Uterus (tissue), 4 donors: ENCODE data around the gene OR10G7. TPM values are rescaled to one million over a fixed set of nuclear protein-coding genes. Genes with fewer than 3 reads are reported as not detected.

Source experiments
- DNase-seq, 2 donors: peaks; one replicate each; pipeline ENCODE4 v3.0.0-alpha.2; 2019 to 2020
- H3K27ac ChIP-seq, 2 donors: fragments of 200-600 bp; sonication (generic); 1 replicate in 1 of 2; 2 replicates in 1 of 2; pipeline ENCODE4 v1.5.1; 2016 to 2018
- H3K27me3 ChIP-seq, 2 donors: fragments of 200-600 bp; sonication (generic); one replicate each; pipeline ENCODE4 v1.5.1; 2018 to 2019; ENCODE audit warnings: control low read depth in 1 of 2
- H3K36me3 ChIP-seq, 2 donors: fragments of 200-600 bp; sonication (generic); one replicate each; pipeline ENCODE4 v1.5.1; 2019; ENCODE audit warnings: control low read depth in 1 of 2
- H3K4me1 ChIP-seq, 2 donors: fragments of 200-600 bp; sonication (generic); one replicate each; pipeline ENCODE4 v1.5.1; 2018 to 2019; ENCODE audit warnings: control low read depth in 1 of 2
- H3K4me3 ChIP-seq, 2 donors: fragments of 200-600 bp; sonication (generic); 1 replicate in 1 of 2; 2 replicates in 1 of 2; pipeline ENCODE4 v1.5.1; 2018 to 2019; ENCODE audit warnings: mild to moderate bottlenecking in 1 of 2
- H3K9me3 ChIP-seq, 2 donors: fragments of 200-600 bp; sonication (generic); one replicate each; pipeline ENCODE4 v1.5.1; 2019; ENCODE audit warnings: control low read depth in 1 of 2
- POLR2A ChIP-seq, 2 donors: fragments of 450-650 bp; IDR thresholded peaks; one replicate each; pipeline ENCODE4 v1.6.1; 2016; ENCODE audit warnings: antibody characterized with exemption in 2 of 2, mild to moderate bottlenecking in 1 of 2, moderate library complexity in 1 of 2
- intact Hi-C: fragments of 100-400 bp; cut with DNase I; formaldehyde crosslinking; loops from one replicate; pipeline ENCODE4 v1.15.1; 2023; ENCODE audit warnings: low total_unique reads
- total RNA-seq, 4 donors: library from RNA; depleted of rRNA in 3 of 4; stranded (reverse); fragments of >200 nt in 3 of 4; gene quantifications; one replicate each; pipeline versions ENCODE4 v1.1.0 to v1.2.4, GENCODE V29; 2014 to 2023
- TF ChIP-seq, protein P1 (sequence below), 4 experiments: fragments of 200-600 bp in 2 of 4; fragments of 450-650 bp in 2 of 4; sonication (generic) in 2 of 4; IDR thresholded peaks; one replicate each; pipeline ENCODE4 v1.5.1; 2016 to 2019; ENCODE audit warnings: antibody characterized with exemption in 4 of 4, mild to moderate bottlenecking in 2 of 4, moderate library complexity in 1 of 4
- donor health status: DM: yes; HTN: yes; CAD: no.

The OR10G7 gene, protein sequence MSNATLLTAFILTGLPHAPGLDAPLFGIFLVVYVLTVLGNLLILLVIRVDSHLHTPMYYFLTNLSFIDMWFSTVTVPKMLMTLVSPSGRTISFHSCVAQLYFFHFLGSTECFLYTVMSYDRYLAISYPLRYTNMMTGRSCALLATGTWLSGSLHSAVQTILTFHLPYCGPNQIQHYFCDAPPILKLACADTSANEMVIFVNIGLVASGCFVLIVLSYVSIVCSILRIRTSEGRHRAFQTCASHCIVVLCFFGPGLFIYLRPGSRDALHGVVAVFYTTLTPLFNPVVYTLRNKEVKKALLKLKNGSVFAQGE
- not detected for total RNA-seq

DNA sequence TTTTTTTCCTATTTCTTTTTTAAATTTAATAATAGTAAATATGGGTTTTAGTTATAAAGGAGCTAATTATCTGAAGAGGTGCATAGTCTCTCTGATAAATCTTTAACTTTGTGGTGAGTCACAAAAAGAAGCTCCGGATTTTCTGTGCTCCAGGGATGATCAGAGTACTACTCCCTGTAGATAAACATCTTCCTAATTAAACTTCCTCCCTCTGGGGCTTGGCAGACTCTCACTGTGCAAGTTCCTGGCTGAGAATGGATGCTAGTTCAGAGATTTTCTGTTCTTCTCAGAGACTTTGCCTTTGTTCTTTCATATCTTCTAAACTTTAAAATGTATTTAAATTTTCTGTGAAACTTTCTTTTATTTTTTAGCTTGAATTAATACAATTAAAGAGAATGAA lies at the start of gene OR10G7:
TSS of gene OR10G7 (minus strand) at position 72 of the 400 bp plus-strand sequence. CDS start 2,324 bp downstream, outside the sequence.
- no peak within 1 kb of the TSS for H3K4me3 ChIP-seq
- H3K36me3 ChIP-seq = no peaks in the 10 kb centered on the region
- DNase-seq = no peak
- no peaks in the 10 kb centered on the region for H3K4me1 ChIP-seq
- no peaks in the 10 kb centered on the region for H3K9me3 ChIP-seq
- TF ChIP-seq, protein P1, sequence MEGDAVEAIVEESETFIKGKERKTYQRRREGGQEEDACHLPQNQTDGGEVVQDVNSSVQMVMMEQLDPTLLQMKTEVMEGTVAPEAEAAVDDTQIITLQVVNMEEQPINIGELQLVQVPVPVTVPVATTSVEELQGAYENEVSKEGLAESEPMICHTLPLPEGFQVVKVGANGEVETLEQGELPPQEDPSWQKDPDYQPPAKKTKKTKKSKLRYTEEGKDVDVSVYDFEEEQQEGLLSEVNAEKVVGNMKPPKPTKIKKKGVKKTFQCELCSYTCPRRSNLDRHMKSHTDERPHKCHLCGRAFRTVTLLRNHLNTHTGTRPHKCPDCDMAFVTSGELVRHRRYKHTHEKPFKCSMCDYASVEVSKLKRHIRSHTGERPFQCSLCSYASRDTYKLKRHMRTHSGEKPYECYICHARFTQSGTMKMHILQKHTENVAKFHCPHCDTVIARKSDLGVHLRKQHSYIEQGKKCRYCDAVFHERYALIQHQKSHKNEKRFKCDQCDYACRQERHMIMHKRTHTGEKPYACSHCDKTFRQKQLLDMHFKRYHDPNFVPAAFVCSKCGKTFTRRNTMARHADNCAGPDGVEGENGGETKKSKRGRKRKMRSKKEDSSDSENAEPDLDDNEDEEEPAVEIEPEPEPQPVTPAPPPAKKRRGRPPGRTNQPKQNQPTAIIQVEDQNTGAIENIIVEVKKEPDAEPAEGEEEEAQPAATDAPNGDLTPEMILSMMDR (IDR thresholded peaks at IDR 0.05) = no peak
- TF ChIP-seq POLR2A (IDR thresholded peaks at IDR 0.05) = no peak
- intact Hi-C loops = no loop called here
- H3K27me3 ChIP-seq = no peaks in the 10 kb centered on the region
- no peak within 1 kb of the TSS for H3K27ac ChIP-seq

DNA sequence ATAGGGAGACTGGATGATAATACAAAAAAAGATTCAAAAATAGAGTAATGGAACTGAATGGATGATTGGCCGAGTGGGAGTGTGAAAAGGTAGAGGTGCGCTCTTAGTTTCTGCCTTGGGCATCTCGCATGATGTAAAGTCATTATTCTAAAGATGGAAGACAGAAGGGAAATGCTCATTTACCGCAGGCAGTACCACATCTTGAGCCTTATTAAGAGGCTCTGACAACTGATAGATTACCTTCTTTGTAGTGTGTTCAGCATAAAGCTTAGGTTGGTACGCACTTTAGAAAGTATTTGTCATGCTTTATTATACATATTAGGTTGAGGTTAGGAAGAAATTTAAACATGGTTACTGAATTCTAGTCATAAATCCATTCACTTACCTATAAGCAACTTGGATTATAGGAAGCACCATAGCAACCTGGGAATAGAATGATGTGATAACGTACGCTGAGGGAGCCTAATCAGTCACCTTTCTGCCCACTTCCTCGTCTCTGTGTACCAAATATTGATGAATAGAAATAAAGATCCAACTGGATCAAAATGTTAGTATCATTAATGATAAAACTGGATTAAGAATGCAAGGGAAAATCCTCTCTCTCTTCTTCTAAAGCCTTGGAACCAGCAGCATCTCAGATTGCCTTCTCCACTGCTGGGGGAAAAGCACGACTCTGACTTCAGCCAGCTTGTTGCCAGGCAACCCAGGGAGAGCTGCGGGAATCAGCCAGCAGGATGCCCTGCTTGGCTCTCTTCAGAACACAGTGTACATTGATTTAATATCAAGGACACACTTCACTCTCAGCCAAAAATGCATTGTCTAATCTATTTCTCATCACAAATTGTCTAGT lies 45.1 kb upstream of the OR10G7 start:
- intact Hi-C loops = no loop called here
- no peak overlapping the region for H3K27ac ChIP-seq
- no peaks in the 10 kb centered on the region for H3K36me3 ChIP-seq
- no peak overlapping the region for H3K4me3 ChIP-seq
- no peaks in the 10 kb centered on the region for H3K27me3 ChIP-seq
- H3K9me3 ChIP-seq = no peaks in the 10 kb centered on the region
- TF ChIP-seq, protein P1 (IDR thresholded peaks at IDR 0.05) = no peak
- TF ChIP-seq POLR2A (IDR thresholded peaks at IDR 0.05) = no peak
- DNase-seq = no peak
- no peaks in the 10 kb centered on the region for H3K4me1 ChIP-seq

DNA sequence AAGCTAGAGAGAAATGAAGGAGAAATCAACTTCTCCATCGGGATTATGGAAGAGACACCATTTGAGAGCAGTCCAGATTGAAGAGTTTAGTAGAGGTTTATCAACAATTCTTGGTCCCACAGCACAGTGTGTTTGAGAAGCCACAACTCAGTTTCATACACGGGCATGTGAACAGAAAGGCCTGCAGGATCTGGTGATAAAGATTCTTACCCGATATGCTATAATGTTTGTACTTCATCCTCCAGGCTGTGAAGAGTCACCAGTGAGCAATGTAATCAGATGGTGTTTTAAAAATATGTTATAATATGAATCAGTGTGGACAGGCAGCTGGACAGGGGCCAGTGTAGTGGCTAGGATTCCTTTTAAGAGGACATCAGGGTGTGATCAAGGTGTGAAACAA lies 44.5 kb upstream of the OR10G7 start:
- Histone ChIP-seq H3K36me3 (no peaks in the 10 kb centered on the region), H3K9me3 (no peaks in the 10 kb centered on the region), H3K4me3 (no peak overlapping the region), H3K4me1 (no peaks in the 10 kb centered on the region), H3K27ac (no peak overlapping the region), H3K27me3 (no peaks in the 10 kb centered on the region)
- no peak for TF ChIP-seq POLR2A (IDR thresholded peaks at IDR 0.05)
- TF ChIP-seq, protein P1 (IDR thresholded peaks at IDR 0.05) = no peak
- intact Hi-C loops = no loop called here
- DNase-seq = no peak

DNA sequence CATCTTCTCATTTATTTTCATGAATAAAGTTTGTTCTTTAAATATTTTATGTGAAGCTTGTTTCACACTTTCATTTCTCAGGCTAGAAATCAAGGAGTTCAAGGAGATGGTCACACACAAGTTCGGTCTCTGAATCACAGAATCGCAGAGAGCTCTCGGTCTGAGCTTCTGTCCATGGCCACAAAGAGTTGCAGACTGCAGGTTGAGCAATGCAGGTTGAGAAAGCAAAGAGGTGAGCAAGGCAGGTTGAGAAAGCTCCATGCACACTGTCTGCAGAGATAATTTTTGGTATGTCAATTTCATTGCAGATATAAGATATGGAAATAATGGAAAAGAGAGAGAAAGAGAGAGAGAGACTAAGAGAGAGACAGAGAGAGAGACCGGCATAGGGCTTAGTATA lies 41.2 kb upstream of the OR10G7 start:
- Histone ChIP-seq H3K4me1 (no peaks in the 10 kb centered on the region), H3K27me3 (no peaks in the 10 kb centered on the region), H3K4me3 (no peak overlapping the region), H3K27ac (no peak overlapping the region), H3K36me3 (no peaks in the 10 kb centered on the region), H3K9me3 (no peaks in the 10 kb centered on the region)
- no peak for TF ChIP-seq POLR2A (IDR thresholded peaks at IDR 0.05)
- TF ChIP-seq, protein P1 (IDR thresholded peaks at IDR 0.05) = no peak
- intact Hi-C loops = no loop called here
- no peak for DNase-seq

DNA sequence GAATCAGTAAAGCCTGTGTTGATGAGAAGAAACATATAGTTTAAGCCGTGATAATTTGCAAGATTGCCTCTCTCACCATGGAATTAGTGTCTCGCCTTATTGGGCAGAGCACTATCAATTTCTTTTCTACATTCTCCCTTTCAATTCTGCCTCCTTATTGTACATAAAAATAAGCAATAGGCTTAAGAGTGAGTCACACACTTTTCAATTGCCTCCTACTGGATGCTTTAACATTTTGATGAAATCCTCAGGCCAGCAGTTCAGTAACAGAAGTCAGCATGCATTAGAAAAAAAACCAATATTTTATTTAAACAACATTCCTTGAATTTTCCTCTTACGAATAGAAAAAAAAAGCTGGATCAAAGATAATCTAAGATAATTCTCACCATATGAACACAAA lies 40.4 kb upstream of the OR10G7 start:
- no peak for DNase-seq
- Histone ChIP-seq H3K4me3 (no peak overlapping the region), H3K27ac (no peak overlapping the region), H3K9me3 (no peaks in the 10 kb centered on the region), H3K4me1 (no peaks in the 10 kb centered on the region), H3K27me3 (no peaks in the 10 kb centered on the region), H3K36me3 (no peaks in the 10 kb centered on the region)
- intact Hi-C loops = no loop called here
- no peak for TF ChIP-seq POLR2A (IDR thresholded peaks at IDR 0.05)
- TF ChIP-seq, protein P1 (IDR thresholded peaks at IDR 0.05) = no peak
